Activated T-cell treated with anti-CD3 and anti-CD28 coated beads, Interleukin-2, amount 50 U/mL, for 24 hours (primary cell): ENCODE data around the gene PI4KA.
A peak's percentile ranks its signal among the peaks of the same experiment; 100 is the strongest.
"Not testable (repeated sequence)": the region's sequence is repeated elsewhere in the genome, so short reads cannot be mapped to it uniquely, and the experiment has no call there.

Experiments
- DNase-seq: peaks from one replicate; pipeline ENCODE4 v3.0.0-alpha.2; 2020
- H3K27ac Mint-ChIP-seq: 2 replicates; pipeline ENCODE4 v1.8.0; 2020; ENCODE audit warnings: mild to moderate bottlenecking, mixed read lengths
- H3K27me3 Mint-ChIP-seq: 2 replicates; pipeline ENCODE4 v1.8.0; 2020; ENCODE audit warnings: mixed read lengths
- H3K36me3 Mint-ChIP-seq: 2 replicates; pipeline ENCODE4 v1.8.0; 2020; ENCODE audit warnings: low read depth, mixed read lengths
- H3K4me1 Mint-ChIP-seq: 2 replicates; pipeline ENCODE4 v1.8.0; 2020; ENCODE audit warnings: low read depth, mixed read lengths
- H3K4me3 Mint-ChIP-seq: 2 replicates; pipeline ENCODE4 v1.8.0; 2020; ENCODE audit warnings: mild to moderate bottlenecking, moderate library complexity, mixed read lengths
- H3K9me3 Mint-ChIP-seq: 2 replicates; pipeline ENCODE4 v1.8.0; 2020; ENCODE audit warnings: mixed read lengths

PI4KA gene

DNA sequence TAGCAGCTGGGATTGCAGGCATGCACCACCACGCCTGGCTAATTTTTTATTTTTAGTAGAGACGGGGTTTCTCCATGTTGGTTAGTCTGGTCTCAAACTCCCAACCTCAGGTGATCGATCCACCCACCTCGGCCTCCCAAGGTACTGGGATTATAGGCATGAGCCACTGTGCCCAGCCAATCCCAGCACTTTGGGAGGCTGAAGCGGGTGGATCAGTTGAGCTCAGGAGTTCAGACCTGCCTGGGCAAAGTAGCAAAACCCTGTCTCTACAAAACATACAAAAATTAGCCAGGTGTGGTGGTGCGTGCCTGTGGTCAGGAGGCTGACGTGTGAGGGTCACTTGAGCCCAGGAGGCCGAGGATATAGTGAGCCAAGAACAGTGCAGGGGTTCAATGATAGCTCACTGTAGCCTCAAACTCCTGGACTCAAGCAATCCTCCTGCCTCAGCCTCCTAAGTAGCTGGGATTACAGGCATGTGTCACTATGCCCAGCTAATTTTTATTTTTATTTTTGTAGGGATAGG, 36.8 kb downstream of the PI4KA start:
- not testable (repeated sequence) for DNase-seq, H3K27me3 Mint-ChIP-seq, H3K4me1 Mint-ChIP-seq, H3K27ac Mint-ChIP-seq, H3K4me3 Mint-ChIP-seq, H3K9me3 Mint-ChIP-seq
- peaks cover 76% of the 10 kb centered on the region for H3K36me3 Mint-ChIP-seq

DNA sequence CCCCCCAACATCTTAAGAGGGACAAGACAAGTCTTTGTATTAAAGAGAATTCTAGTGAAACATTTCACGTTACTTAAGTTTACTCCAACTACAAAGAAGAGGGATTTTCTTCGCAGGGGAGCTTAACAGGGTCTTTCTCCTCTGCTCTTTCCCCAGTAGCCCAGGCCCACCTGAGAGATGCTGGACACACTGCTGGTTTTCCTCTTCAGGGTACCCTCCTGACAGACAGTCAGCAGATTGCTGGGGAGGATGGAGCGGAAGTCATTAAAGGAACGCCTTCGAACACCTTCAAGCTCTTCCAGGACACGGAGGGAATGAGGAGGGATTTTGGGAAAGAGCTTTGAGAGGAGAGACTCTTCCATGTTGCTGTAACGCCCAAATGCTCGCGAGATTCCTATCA, 39.1 kb downstream of the PI4KA start:
- H3K27ac Mint-ChIP-seq: no peak overlapping the region
- H3K4me1 Mint-ChIP-seq: no peaks in the 10 kb centered on the region
- no peaks in the 10 kb centered on the region for H3K9me3 Mint-ChIP-seq
- no peaks in the 10 kb centered on the region for H3K27me3 Mint-ChIP-seq
- DNase-seq: no peak
- H3K4me3 Mint-ChIP-seq: no peak overlapping the region
- H3K36me3 Mint-ChIP-seq: peaks cover 73% of the 10 kb centered on the region

DNA sequence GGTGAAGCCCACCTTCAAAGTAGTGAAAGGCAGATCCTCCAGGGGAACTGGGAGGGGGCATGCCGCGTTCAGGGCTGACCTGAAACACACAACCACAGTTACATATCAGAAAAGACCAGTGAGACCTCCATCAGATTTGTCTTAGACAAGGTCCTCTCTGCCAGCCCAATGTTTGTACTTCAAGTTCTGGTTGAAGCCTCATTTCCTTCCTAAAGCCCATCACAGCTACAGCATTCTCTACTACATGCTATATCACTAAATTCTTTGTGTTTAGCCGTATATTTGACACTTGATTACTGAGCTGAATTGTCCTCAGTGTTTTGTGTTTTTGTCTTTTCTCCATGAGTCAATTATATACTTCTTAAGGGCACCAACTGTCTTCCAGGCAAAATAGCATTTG, 40.1 kb downstream of the PI4KA start:
- no peaks in the 10 kb centered on the region for H3K9me3 Mint-ChIP-seq
- H3K27me3 Mint-ChIP-seq: no peaks in the 10 kb centered on the region
- H3K36me3 Mint-ChIP-seq: peaks cover 70% of the 10 kb centered on the region
- DNase-seq: no peak
- no peak overlapping the region for H3K27ac Mint-ChIP-seq
- no peak overlapping the region for H3K4me3 Mint-ChIP-seq
- peaks cover 2% of the 10 kb centered on the region for H3K4me1 Mint-ChIP-seq

DNA sequence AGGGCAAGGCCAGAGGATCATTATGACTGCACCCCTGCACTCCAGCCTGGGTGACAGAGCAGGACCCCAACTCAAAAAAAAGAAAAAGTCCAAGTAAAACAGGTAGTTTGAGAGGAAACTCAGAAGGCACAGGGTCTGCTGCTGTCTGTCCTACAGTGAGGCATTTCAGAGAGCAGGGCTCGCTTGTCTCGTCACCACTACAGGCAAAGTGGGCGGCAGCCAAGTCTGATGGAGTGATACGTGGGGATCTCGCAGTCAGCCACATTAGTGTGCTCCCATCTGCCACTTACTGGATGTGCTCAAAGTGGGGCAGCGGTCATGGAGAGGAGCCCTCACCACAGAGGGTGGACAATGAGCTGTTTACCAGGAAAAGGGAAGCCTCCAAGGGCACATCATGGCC, 42.1 kb downstream of the PI4KA start:
- no peak for DNase-seq
- Mint-ChIP-seq H3K9me3 (no peaks in the 10 kb centered on the region), H3K27ac (peak overlapping the region; percentile 14), H3K4me3 (no peak overlapping the region), H3K4me1 (peaks cover 5% of the 10 kb centered on the region), H3K36me3 (peaks cover 80% of the 10 kb centered on the region), H3K27me3 (no peaks in the 10 kb centered on the region)

DNA sequence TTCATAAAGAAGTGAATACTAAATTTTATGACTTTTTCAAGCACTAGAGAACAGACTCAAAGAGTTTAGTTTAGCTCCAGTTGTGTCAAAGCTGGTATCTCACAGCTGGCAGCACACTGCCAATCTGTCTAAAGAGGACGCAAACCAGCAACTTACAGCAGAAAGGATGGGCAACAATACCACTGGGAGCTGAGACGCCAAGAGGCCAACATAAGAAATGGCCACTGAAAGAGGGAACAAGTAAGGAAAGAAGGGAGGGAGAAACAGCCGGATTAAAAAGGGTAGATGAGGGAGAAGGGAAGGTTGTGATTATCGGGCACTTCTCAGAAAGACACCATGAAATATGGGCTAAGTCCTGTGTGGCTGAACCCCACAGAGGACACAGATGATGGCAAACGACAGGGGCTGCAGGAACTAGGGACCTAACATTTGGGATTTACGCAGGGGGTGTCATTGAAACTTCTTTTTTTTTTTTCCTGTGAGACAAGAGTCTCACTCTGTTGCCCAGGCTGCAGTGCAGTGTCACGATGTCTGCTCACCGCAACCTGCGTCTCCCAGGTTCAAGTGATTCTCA, 43.0 kb downstream of the PI4KA start:
- Mint-ChIP-seq H3K4me3 (no peak overlapping the region), H3K27ac (peak overlapping the region; percentile 55), H3K36me3 (peaks cover 86% of the 10 kb centered on the region), H3K9me3 (no peaks in the 10 kb centered on the region), H3K4me1 (peaks cover 15% of the 10 kb centered on the region), H3K27me3 (no peaks in the 10 kb centered on the region)
- no peak for DNase-seq

DNA sequence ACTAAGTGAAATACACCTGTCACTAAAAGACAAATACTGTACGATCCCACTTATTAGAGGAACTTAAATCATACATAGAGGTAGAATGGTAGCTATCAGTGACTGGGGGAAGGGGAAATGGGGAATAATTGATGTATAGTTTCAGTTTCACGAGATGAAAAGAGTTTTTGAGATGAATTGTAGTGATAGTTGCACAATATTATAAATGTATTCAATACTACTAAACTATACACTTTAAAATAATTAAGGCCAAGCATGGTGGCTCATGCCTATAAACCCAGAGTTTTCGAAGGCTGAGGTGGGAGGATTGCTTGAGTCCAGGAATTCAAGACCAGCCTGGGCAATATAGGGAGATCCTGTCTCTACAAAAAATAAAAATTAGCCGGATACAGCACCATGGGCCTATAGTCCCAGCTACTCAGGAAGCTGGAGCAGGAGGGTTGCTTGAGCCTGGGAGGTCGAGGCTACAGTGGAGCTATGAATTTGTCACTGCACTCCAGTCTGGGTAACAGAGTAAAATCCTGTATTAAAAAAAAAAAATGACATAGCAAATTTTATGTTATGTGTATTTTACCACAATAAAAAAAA, 44.3 kb downstream of the PI4KA start:
- Mint-ChIP-seq H3K4me3 (no peak overlapping the region), H3K9me3 (no peaks in the 10 kb centered on the region), H3K27me3 (no peaks in the 10 kb centered on the region), H3K27ac (no peak overlapping the region), H3K36me3 (peaks cover 86% of the 10 kb centered on the region), H3K4me1 (peaks cover 18% of the 10 kb centered on the region)
- no peak for DNase-seq

DNA sequence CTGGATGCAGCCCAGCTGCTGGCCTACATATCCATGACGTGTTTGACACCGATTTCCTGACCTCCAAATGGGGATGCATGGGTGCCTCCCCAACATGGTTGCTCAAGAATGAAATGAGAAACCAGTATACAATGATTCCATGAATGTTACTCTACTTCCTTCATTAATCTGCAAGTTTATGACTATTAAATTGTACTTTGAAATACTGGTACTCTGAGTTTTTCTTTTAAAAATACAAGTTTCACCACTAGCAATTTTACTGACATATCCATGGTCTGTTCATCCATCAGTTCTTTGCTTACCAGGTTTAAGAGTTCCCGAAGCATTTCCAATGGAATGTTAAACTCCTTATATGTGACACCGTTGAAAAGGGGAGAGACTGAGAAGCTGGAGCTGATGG, 45.6 kb downstream of the PI4KA start:
- H3K4me3 Mint-ChIP-seq: no peak overlapping the region
- H3K27ac Mint-ChIP-seq: no peak overlapping the region
- no peaks in the 10 kb centered on the region for H3K9me3 Mint-ChIP-seq
- peaks cover 18% of the 10 kb centered on the region for H3K4me1 Mint-ChIP-seq
- DNase-seq: no peak
- no peaks in the 10 kb centered on the region for H3K27me3 Mint-ChIP-seq
- H3K36me3 Mint-ChIP-seq: peaks cover 83% of the 10 kb centered on the region

DNA sequence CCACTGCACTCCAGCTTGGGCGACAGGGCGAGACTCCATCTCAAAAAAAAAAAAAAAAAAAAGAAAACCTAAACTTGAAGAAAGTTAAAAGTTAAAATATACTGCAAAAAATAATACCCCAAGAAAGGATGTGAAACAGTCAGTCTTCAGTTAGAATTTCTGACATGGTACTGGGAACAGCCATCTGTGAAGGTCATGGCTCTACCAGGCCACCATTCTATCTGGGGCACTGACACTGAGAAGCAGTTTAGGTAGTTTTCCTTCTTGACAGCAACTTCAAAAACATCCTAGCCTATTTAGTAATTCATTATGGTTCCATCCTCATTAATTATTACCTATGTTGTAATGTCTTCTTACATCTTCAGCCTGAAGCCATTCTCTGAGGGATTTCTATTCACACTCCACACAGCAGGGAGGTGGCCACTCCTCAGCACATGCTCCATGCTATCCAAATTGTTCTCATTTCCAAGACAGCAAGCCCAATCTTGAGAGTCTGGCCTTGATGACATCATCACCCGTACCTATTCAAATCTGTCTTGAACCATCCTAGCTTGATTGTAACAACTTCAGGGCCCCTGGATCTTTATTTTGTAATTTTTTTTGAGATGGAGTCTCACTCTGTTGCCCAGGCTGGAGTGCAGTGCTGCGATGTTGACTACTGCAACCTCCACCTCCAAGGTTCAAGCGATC, 46.5 kb downstream of the PI4KA start:
- no peaks in the 10 kb centered on the region for H3K27me3 Mint-ChIP-seq
- DNase-seq: no peak
- peaks cover 18% of the 10 kb centered on the region for H3K4me1 Mint-ChIP-seq
- H3K36me3 Mint-ChIP-seq: peaks cover 85% of the 10 kb centered on the region
- peak overlapping the region; percentile 49 for H3K27ac Mint-ChIP-seq
- H3K4me3 Mint-ChIP-seq: no peak overlapping the region
- no peaks in the 10 kb centered on the region for H3K9me3 Mint-ChIP-seq

DNA sequence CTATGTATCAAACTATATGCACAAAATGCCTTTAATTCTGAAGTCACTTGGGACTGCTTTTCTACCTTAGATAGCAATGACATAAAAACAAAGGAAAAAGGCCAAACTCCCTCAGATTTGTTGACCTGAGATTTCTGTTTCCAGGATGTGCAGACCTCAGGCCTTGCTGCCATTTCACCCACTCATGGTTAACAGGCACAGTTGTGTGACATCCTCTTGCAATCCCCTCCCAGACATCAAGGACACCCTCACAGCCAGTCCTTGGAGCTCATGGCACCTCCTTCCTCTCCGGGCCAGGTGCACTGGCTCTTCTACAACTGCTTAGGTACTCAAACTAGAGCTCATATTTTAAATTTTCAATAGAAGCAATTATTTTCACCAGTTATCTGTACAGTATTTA, 47.4 kb downstream of the PI4KA start:
- Mint-ChIP-seq H3K27me3 (no peaks in the 10 kb centered on the region), H3K36me3 (peaks cover 82% of the 10 kb centered on the region), H3K27ac (peak overlapping the region; percentile 76), H3K4me1 (peaks cover 19% of the 10 kb centered on the region), H3K9me3 (no peaks in the 10 kb centered on the region), H3K4me3 (no peak overlapping the region)
- no peak for DNase-seq

DNA sequence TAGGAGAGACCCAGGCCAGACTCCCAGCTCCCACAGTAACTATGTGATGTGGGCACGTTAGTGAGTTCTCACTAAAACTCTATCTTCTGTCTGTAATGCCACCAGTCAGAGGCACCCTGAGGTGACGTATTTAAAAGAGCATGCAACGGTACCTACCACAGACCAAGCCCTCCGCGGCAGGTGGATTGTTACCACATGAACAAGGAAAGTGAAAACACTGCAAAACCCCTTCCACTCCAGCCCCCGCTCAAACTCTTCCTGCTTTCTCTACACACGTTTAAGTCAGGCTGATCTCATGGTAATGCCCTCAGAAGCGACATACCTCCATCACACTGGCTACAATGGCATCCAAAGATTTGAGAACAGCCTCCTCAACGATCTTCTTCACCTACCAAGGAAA, 48.0 kb downstream of the PI4KA start:
- Mint-ChIP-seq H3K27me3 (no peaks in the 10 kb centered on the region), H3K4me1 (peaks cover 24% of the 10 kb centered on the region), H3K27ac (peak overlapping the region; percentile 76), H3K4me3 (no peak overlapping the region), H3K9me3 (no peaks in the 10 kb centered on the region), H3K36me3 (peaks cover 85% of the 10 kb centered on the region)
- DNase-seq: peak; percentile 36

DNA sequence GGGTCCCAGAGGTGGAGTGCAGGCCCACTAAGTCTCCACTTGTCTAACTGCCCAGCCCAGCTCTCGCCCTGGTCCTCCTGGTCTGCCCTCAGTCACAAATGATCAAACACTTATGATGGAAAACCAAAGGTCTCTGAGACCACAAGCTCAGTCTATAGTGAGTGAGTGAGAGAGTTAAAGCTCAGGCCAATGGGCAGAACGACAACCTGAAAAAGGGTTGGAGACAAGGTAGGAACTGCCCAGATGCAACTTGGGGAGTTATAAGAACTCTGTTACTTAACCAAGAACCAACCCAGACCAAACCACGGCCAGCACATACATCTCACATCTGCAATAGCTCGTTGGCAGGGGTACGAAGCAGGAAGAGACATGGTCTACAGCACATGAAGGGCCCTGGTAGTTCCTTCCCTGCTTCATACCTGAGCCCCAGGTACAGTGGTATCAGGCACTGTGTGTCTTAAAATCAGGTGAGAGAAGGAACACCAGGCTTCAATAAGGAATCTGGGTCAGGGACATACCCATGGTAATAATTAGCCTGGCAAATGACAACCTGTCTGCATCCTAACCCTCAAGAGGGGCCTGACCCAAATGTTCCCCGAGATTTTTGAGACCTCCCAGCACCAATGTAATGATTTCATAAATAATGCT, 48.9 kb downstream of the PI4KA start:
- H3K9me3 Mint-ChIP-seq: no peaks in the 10 kb centered on the region
- peaks cover 86% of the 10 kb centered on the region for H3K36me3 Mint-ChIP-seq
- no peak overlapping the region for H3K27ac Mint-ChIP-seq
- no peaks in the 10 kb centered on the region for H3K27me3 Mint-ChIP-seq
- no peak for DNase-seq
- peaks cover 24% of the 10 kb centered on the region for H3K4me1 Mint-ChIP-seq
- no peak overlapping the region for H3K4me3 Mint-ChIP-seq

DNA sequence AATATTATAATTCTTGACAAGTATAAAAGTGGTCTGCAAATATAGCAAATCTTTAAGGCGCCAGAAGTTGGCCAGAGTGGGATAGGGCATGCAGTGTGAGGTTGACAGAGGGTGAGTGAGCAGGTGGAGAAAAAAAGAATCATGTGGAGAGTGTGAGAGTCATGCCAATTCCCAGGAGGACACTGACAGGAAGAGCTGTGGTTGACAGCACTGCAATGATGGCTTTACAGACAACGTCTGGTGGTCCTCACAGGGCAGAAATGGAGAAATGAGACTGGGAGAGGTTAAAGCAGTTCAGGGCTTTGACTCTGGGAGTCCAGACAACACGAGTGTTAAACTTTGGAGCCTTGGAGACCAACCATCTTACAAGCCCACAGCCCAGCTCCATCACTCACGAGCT, 49.8 kb downstream of the PI4KA start:
- peaks cover 22% of the 10 kb centered on the region for H3K4me1 Mint-ChIP-seq
- H3K36me3 Mint-ChIP-seq: peaks cover 88% of the 10 kb centered on the region
- H3K9me3 Mint-ChIP-seq: no peaks in the 10 kb centered on the region
- H3K27me3 Mint-ChIP-seq: no peaks in the 10 kb centered on the region
- H3K4me3 Mint-ChIP-seq: no peak overlapping the region
- no peak for DNase-seq
- H3K27ac Mint-ChIP-seq: no peak overlapping the region

DNA sequence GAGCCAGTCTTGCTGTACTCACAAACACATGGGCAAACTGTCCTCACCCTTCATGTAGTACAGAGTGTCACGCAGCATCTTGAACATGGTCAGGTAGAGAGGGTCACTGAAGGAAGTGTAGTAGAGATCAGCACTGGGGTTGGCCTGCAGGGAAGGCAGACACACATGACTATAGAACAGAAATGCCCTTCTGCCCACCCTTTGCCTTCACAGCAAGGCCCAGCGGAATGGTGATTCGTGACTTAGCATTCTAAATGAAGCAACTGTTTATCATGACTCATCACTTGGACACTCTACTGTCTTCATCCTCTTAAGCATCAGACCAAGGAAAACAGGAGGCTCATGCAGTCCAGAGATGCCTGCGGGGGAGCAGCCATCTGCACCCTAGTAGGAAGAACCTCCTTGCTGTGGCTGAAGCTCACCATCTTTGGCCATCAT, 51.3 kb downstream of the PI4KA start:
- Mint-ChIP-seq H3K27me3 (no peaks in the 10 kb centered on the region), H3K36me3 (peaks cover 89% of the 10 kb centered on the region), H3K27ac (peak overlapping the region; percentile 53), H3K4me3 (no peak overlapping the region), H3K9me3 (no peaks in the 10 kb centered on the region), H3K4me1 (peaks cover 21% of the 10 kb centered on the region)
- DNase-seq: no peak

DNA sequence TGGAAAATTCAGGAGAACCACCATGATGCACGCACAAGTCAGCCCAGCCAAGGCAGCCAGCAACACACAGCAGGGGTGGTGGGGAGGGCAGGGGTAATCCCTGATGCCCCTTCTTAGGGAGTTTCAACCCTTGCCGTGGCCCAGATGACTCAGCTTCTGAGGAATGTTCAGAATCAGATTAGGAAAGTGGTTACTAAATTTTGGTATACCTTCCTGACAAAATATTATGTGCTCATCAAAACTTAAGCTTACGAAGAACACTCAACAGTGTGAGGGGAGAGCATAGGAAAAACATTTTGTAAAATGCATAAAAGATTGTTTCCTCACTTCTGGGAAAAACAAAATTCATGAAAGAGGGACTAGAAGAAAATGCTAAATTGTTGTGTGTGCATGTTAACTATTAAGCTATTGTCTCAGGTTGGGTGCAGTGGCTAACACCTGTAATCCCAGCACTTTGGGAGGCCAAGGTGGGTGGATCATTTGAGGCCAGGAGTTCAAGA, 52.6 kb downstream of the PI4KA start:
- Mint-ChIP-seq H3K9me3 (no peaks in the 10 kb centered on the region), H3K27ac (peak overlapping the region; percentile 72), H3K27me3 (no peaks in the 10 kb centered on the region), H3K4me3 (no peak overlapping the region), H3K36me3 (peaks cover 86% of the 10 kb centered on the region), H3K4me1 (peaks cover 13% of the 10 kb centered on the region)
- no peak for DNase-seq

DNA sequence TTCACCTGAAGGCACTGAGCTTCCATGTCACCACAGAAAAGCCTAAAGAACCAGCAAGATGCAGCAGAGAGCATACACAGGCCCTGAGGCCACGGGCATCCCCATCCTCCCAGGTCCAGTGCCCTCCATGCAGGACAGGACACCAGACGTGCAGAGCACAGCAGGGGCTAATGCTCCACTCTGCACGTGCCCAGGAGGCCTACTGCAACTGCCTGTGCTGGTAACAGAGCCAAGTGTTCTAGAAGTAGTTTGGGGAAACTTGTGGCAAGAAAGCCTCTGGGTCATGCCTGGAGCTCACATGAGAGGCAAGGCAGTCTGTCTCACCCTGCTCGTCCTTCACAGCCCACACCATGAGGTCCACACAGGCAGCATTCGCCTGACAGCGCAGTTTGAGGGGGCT, 54.0 kb downstream of the PI4KA start:
- Mint-ChIP-seq H3K36me3 (peaks cover 80% of the 10 kb centered on the region), H3K9me3 (no peaks in the 10 kb centered on the region), H3K27ac (no peak overlapping the region), H3K4me3 (no peak overlapping the region), H3K27me3 (no peaks in the 10 kb centered on the region), H3K4me1 (peaks cover 6% of the 10 kb centered on the region)
- no peak for DNase-seq
